GM12873 (cell line): ENCODE measurements around the gene DDAH1.

Experiments used
- TF ChIP-seq, protein P1 (sequence below): IDR thresholded peaks from 2 replicates; pipeline ENCODE4 v1.5.1; 2012; ENCODE audit warnings: low read depth, mild to moderate bottlenecking, moderate library complexity, low read length, control low read depth; ENCODE audit not compliant: insufficient read depth; ENCODE audit errors: missing control alignments

DDAH1 gene

DNA sequence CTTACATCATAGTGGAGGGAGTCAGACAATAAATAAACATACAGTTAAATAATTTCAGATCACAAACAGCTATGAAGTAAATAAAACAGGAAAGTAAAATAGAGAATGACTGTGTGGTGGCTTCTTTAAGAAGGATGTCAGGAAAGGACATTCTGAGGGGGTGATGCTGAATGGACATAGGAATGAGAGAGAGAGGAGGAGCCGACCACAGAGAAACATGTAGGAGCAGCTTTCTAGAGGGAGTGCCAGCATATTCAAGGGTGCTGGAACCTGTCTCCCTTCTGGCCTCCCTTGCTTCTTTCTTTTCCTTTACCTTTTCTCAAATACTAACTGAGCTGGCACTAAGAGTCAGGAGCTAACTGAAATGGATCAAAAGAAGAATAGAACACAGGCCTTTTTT is 168.0 kb downstream of the DDAH1 start:
- TF ChIP-seq, protein P1, sequence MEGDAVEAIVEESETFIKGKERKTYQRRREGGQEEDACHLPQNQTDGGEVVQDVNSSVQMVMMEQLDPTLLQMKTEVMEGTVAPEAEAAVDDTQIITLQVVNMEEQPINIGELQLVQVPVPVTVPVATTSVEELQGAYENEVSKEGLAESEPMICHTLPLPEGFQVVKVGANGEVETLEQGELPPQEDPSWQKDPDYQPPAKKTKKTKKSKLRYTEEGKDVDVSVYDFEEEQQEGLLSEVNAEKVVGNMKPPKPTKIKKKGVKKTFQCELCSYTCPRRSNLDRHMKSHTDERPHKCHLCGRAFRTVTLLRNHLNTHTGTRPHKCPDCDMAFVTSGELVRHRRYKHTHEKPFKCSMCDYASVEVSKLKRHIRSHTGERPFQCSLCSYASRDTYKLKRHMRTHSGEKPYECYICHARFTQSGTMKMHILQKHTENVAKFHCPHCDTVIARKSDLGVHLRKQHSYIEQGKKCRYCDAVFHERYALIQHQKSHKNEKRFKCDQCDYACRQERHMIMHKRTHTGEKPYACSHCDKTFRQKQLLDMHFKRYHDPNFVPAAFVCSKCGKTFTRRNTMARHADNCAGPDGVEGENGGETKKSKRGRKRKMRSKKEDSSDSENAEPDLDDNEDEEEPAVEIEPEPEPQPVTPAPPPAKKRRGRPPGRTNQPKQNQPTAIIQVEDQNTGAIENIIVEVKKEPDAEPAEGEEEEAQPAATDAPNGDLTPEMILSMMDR: no peak

DNA sequence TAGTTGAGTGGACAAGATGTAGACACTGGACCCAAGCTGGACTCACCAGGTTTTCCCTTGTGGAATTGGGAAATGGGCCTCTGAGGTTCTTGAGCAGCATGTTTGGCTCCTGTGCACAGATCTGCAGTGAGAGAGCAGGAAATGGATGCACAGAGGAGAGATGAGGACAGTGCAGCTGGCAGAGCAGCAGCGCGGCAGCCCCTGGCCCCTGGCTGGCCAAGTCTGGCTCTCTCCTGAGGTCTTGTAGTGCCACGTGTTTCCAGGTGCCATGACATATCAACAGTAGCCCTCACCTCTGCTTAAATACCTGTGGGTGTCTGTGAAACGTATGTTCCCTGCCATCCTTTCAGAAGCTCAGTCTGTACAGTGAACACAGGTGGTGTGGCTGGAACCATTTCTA is 169.3 kb downstream of the DDAH1 start:
- TF ChIP-seq, protein P1: no peak

DNA sequence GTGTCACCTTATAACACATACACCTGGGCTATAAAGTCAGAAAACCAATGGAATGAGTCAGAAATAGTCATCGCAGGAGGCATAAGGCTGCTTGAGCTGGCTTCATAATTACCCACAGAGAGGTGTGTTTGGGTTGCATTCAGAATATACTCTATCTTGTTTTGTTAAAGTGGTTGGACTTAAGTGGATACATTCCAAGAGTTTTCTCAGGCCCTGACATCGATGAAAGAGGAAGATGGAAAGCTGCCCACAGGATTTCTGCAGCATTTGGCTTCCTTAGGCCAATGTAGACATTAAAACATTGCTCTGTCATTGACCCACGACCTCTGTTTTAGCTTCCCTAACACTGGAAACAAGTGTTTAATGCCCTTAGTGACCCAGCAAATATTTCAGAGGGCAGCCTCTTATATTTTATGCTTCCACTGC is 169.9 kb downstream of the DDAH1 start:
- TF ChIP-seq, protein P1: no peak

DNA sequence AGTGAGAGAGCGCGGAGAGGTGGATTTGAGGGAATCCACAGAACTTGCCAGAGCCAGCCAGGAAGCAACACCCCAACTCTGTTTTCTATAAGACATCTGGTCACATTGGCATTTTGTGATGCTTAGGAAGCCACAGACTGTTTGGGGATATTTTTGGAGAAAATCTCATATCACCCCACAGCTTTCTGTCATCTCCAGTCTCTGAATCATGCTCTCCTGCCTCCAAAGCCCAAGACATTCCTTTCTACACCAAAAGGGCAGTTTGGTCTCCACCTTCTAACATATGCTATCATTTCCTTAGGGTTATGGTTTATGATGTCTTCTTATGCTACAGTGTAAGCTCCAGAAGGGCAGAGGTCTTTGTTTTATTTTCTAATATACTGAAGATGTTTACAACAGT is 174.1 kb downstream of the DDAH1 start:
- TF ChIP-seq, protein P1: no peak

DNA sequence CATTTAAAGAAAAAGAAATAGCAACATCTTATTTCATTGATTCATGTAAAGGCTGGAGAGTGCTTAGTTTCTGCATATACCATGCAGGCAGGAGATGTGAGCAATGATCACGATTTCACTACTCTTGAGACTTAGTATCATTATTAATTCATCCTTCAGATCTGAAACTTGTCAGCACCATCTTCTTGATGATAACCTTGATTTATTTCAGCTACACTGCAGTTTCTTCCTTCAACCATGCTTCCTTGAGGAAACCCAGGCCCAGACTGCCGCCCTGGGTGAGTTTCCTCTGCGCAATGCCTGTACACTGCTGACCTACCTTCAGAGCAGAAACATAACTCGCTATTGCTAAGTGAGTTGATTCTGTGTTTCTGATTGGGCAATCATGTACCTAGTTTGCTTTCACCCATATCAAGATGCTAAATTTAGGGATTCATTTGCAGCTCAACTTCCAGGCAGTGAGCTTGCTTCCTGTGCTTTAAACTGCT is 175.1 kb downstream of the DDAH1 start:
- TF ChIP-seq, protein P1: no peak

DNA sequence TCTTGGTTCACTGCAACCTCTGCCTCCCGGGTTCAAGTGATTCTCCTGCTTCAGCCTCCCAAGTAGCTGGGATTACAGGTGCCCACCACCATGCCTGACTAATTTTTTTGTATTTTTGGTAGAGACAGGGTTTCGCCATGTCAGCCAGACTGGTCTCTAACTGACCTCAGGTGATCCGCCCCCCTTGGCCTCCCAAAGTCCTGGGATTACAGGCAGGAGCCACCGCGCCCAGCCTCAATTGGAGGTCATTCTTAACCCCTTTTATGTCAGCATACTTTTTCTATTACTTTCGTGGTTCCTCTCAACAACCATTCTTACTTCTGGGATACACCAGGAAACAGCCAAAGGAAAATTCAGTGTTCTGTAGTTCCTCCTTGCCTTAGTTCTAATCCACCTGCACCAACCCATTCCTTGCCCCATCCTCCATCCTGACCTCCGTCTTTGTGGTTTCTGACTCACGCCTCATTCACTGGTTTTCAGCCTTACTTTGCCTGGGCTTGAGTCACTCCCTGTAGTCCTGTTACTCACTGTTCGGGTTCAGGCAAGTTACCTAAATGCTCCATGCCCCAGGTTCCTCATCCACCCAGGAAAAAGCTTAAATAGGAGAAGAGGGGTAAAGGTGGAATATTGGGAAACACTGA is 175.6 kb downstream of the DDAH1 start:
- TF ChIP-seq, protein P1: no peak

DNA sequence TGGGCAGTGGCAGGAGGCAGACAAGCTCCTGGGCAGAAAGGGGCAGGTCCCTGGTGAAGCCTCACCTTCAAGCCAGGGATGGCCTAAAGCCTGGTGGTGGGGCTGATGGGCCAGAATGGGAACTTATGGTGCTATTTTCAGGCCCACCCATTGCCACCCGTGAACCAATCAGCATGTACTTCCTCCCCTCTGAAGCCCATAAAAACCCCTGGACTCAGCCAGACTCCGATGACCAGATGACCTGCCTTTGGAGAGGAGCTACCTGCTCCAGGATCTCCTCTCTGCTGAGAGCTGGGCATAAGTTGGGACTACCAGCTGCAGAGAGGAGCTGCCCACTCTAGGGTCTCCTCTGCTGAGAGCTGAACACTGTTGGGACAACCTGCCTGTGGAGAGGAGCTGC is 180.8 kb downstream of the DDAH1 start:
- TF ChIP-seq, protein P1: no peak
